IMR-90 (cell line): ENCODE results near the gene TENT4B. TPM values are rescaled to one million over a fixed set of nuclear protein-coding genes. Genes with fewer than 3 reads are reported as not detected.

Experiments used
- ATAC-seq: fragments of 200-7000 bp; cut with Tn5 transposase; 2 replicates; pipeline ENCODE4 v1.9.1; 2020; ENCODE audit warnings: low read depth, mild to moderate bottlenecking, moderate library complexity
- BruUV-seq: library from RNA; stranded (reverse); fragments of 400-500 nt; replicated peaks from 2 replicates; lab custom pipeline; 2021; lab: Mats Ljungman, UMichigan
- CTCF ChIA-PET: fragments of 300-600 bp; formaldehyde crosslinking; extraction: SDS; loops from one replicate; lab custom pipeline; 2021; ENCODE audit warnings: antibody characterized with exemption; lab: Yijun Ruan, JAX
- POLR2A ChIA-PET: fragments of 300-600 bp; sonication (Branson Sonifier 250); formaldehyde crosslinking; loops from one replicate; lab custom pipeline; 2022; ENCODE audit warnings: antibody characterized with exemption; ENCODE audit not compliant: unreplicated experiment; lab: Charles Lee
- DNase-seq: peaks from one replicate; pipeline ENCODE4 v3.0.0; 2013
- H2AFZ ChIP-seq: replicated peaks from 2 replicates; pipeline ENCODE3; 2013; ENCODE audit warnings: low read length, mild to moderate bottlenecking; ENCODE audit not compliant: poor library complexity
- H2AK5ac ChIP-seq: 2 replicates; pipeline ENCODE4 v1.6.1; 2013; ENCODE audit warnings: low read depth, low read length, inconsistent platforms
- H2AK9ac ChIP-seq: replicated peaks from 2 replicates; pipeline ENCODE3; 2013; ENCODE audit warnings: mild to moderate bottlenecking, low read depth, low read length, moderate library complexity; ENCODE audit not compliant: poor library complexity
- H2BK120ac ChIP-seq: 2 replicates; pipeline ENCODE4 v1.6.1; 2013; ENCODE audit warnings: low read depth, low read length, inconsistent platforms
- H2BK15ac ChIP-seq: 3 replicates; pipeline ENCODE4 v1.6.1; 2013; ENCODE audit warnings: low read depth, low read length, inconsistent platforms
- H2BK20ac ChIP-seq: 2 replicates; pipeline ENCODE4 v1.6.1; 2013; ENCODE audit warnings: low read depth, mild to moderate bottlenecking, inconsistent platforms, low read length, moderate library complexity
- H2BK5ac ChIP-seq: 2 replicates; pipeline ENCODE4 v1.6.1; 2013; ENCODE audit warnings: mild to moderate bottlenecking, low read depth, low read length, inconsistent platforms; ENCODE audit not compliant: poor library complexity, severe bottlenecking
- H3K14ac ChIP-seq: replicated peaks from 2 replicates; pipeline ENCODE4 v1.6.1; 2013; ENCODE audit warnings: low read depth, low read length, inconsistent platforms
- H3K18ac ChIP-seq: 2 replicates; pipeline ENCODE4 v1.6.1; 2013; ENCODE audit warnings: low read depth, low read length, control low read depth
- H3K23ac ChIP-seq: 2 replicates; pipeline ENCODE4 v1.6.1; 2013; ENCODE audit warnings: low read depth, low read length, inconsistent platforms
- H3K27ac ChIP-seq: 2 replicates; pipeline ENCODE4 v1.5.1; 2013; ENCODE audit warnings: mild to moderate bottlenecking, control low read depth, low read length; ENCODE audit not compliant: insufficient read depth
- H3K27me3 ChIP-seq: 2 replicates; pipeline ENCODE4 v1.6.1; 2013; ENCODE audit warnings: low read length; ENCODE audit not compliant: control insufficient read depth, insufficient read depth
- H3K36me3 ChIP-seq: 2 replicates; pipeline ENCODE4 v1.6.1; 2013; ENCODE audit warnings: low read length, mixed read lengths; ENCODE audit not compliant: control insufficient read depth, insufficient read depth
- H3K4ac ChIP-seq: 2 replicates; pipeline ENCODE4 v1.6.1; 2013; ENCODE audit warnings: low read depth, low read length, inconsistent platforms
- H3K4me1 ChIP-seq: 2 replicates; pipeline ENCODE4 v1.6.1; 2013; ENCODE audit warnings: low read length, mixed read lengths; ENCODE audit not compliant: control insufficient read depth, insufficient read depth
- H3K4me2 ChIP-seq: 2 replicates; pipeline ENCODE4 v1.6.1; 2013; ENCODE audit warnings: low read depth, mild to moderate bottlenecking, control low read depth, low read length, moderate library complexity
- H3K4me3 ChIP-seq: 2 replicates; pipeline ENCODE4 v1.5.1; 2013; ENCODE audit warnings: low read depth, mild to moderate bottlenecking, control low read depth, low read length, moderate library complexity; ENCODE audit not compliant: insufficient read depth
- H3K56ac ChIP-seq: 2 replicates; pipeline ENCODE4 v1.6.1; 2013; ENCODE audit warnings: low read length, inconsistent platforms; ENCODE audit not compliant: insufficient read depth; ENCODE audit errors: extremely low read depth
- H3K79me1 ChIP-seq, 2 experiments: 2 replicates each; pipeline ENCODE4 v1.6.1; 2013; ENCODE audit warnings: low read length in 2 of 2, inconsistent platforms in 1 of 2, low read depth in 1 of 2
- H3K9ac ChIP-seq: 2 replicates; pipeline ENCODE4 v1.6.1; 2013; ENCODE audit warnings: low read depth, low read length, control low read depth
- H3K9me1 ChIP-seq: 2 replicates; pipeline ENCODE4 v1.6.1; 2013; ENCODE audit warnings: low read length, inconsistent platforms; ENCODE audit not compliant: insufficient read depth
- H3K9me3 ChIP-seq: 2 replicates; pipeline ENCODE4 v1.6.1; 2013; ENCODE audit warnings: low read length; ENCODE audit not compliant: control insufficient read depth, insufficient read depth
- H4K20me1 ChIP-seq: 2 replicates; pipeline ENCODE4 v1.6.1; 2013; ENCODE audit warnings: low read length, inconsistent platforms; ENCODE audit not compliant: insufficient read depth
- H4K5ac ChIP-seq: 2 replicates; pipeline ENCODE4 v1.6.1; 2013; ENCODE audit warnings: mild to moderate bottlenecking, low read depth, low read length, control low read depth
- H4K8ac ChIP-seq, 2 experiments: 2 replicates each; pipeline ENCODE4 v1.6.1; 2013; ENCODE audit warnings: low read depth in 2 of 2, low read length in 2 of 2, control low read depth in 1 of 2, inconsistent platforms in 1 of 2
- H4K91ac ChIP-seq: 2 replicates; pipeline ENCODE4 v1.6.1; 2013; ENCODE audit warnings: low read depth, low read length, inconsistent platforms; ENCODE audit not compliant: insufficient read depth
- CEBPB ChIP-seq: IDR thresholded peaks from 2 replicates; pipeline ENCODE4 v1.6.1; 2012; ENCODE audit warnings: low read depth, low read length, improper control_type of control experiment
- CHD1 ChIP-seq: IDR thresholded peaks from 2 replicates; pipeline ENCODE4 v1.6.1; 2012; ENCODE audit warnings: low read depth, low read length, improper control_type of control experiment
- FOS ChIP-seq: fragments of 150-350 bp; IDR thresholded peaks from 2 replicates; pipeline ENCODE4 v1.6.1; 2016; ENCODE audit warnings: low read depth, low read length
- MAZ ChIP-seq: IDR thresholded peaks from 2 replicates; pipeline ENCODE4 v1.6.1; 2012; ENCODE audit warnings: low read depth, mild to moderate bottlenecking, low read length, improper control_type of control experiment, moderate library complexity, borderline replicate concordance
- MXI1 ChIP-seq: IDR thresholded peaks from 2 replicates; pipeline ENCODE4 v1.6.1; 2012; ENCODE audit warnings: low read depth, mild to moderate bottlenecking, low read length, moderate library complexity, borderline replicate concordance
- NFE2L2 ChIP-seq: fragments of 150-350 bp; IDR thresholded peaks from 2 replicates; pipeline ENCODE4 v1.6.1; 2016; ENCODE audit warnings: low read depth, mild to moderate bottlenecking, low read length
- POLR2A ChIP-seq: IDR thresholded peaks from 2 replicates; pipeline ENCODE4 v1.6.1; 2012; ENCODE audit warnings: mild to moderate bottlenecking, low read depth, low read length
- RCOR1 ChIP-seq: IDR thresholded peaks from 2 replicates; pipeline ENCODE4 v1.6.1; 2012; ENCODE audit warnings: mild to moderate bottlenecking, low read length, improper control_type of control experiment; ENCODE audit not compliant: insufficient replicate concordance
- RFX5 ChIP-seq: IDR thresholded peaks from 2 replicates; pipeline ENCODE4 v1.8.0; 2012; ENCODE audit warnings: low read depth, mild to moderate bottlenecking, low read length, moderate library complexity
- SMC3 ChIP-seq: fragments of 150-350 bp; IDR thresholded peaks from 2 replicates; pipeline ENCODE4 v1.6.1; 2016; ENCODE audit warnings: low read depth, mild to moderate bottlenecking, antibody characterized with exemption, low read length, moderate library complexity
- WGBS, 2 experiments: methylation state at CpG; one replicate each; pipeline versions ENCODE4 v1.1.5 to v1.1.7; 2013; ENCODE audit warnings: missing lambda C conversion rate in 2 of 2; ENCODE audit not compliant: insufficient read length in 1 of 2; ENCODE audit errors: extremely low coverage in 2 of 2; 5-methylcytosine and 5-hydroxymethylcytosine counted together
- dilution Hi-C: fragments of 300-500 bp; cut with HindIII; formaldehyde crosslinking; loops from one replicate; pipeline ENCODE4 v1.14.3; 2018; ENCODE audit warnings: low sequenced_read_pairs; ENCODE audit not compliant: unreplicated experiment
- in situ Hi-C: fragments of 300-500 bp; cut with MboI; formaldehyde crosslinking; loops from 3 replicates; pipeline ENCODE4 v1.14.3; 2019; ENCODE audit warnings: low sequenced_read_pairs, inconsistent platforms, mixed read lengths
- intact Hi-C: fragments of 100-400 bp; cut with micrococcal nuclease; formaldehyde crosslinking; loops from 2 replicates; pipeline ENCODE4 v1.10.0; 2022
- polyA plus RNA-seq, 3 experiments: library from polyadenylated mRNA; depleted of rRNA; stranded (reverse); fragments of >200 nt; gene quantifications; 2 replicates each; pipeline ENCODE4 v1.2.3, GENCODE V29; 2012; ENCODE audit warnings: low replicate concordance in 1 of 3
- total RNA-seq: library from RNA; depleted of rRNA; stranded (reverse); fragments of >200 nt; gene quantifications from 2 replicates; pipeline ENCODE4 v1.2.3, GENCODE V29; 2012
- TF ChIP-seq, protein P1 (sequence below): fragments of 150-350 bp; IDR thresholded peaks from 2 replicates; pipeline ENCODE4 v1.6.1; 2016; ENCODE audit warnings: low read depth, mild to moderate bottlenecking, low read length, moderate library complexity, borderline replicate concordance
- TF ChIP-seq, protein P2 (sequence below): fragments of 150-350 bp; IDR thresholded peaks from 2 replicates; pipeline ENCODE4 v1.6.1; 2017; ENCODE audit warnings: mild to moderate bottlenecking, antibody characterized with exemption, low read length, low read depth

The TENT4B gene
- total and polyA plus RNA-seq, 2 of the 4 experiments (the other 2 are of a cell fraction), result 4.1 to 7.0 TPM

DNA sequence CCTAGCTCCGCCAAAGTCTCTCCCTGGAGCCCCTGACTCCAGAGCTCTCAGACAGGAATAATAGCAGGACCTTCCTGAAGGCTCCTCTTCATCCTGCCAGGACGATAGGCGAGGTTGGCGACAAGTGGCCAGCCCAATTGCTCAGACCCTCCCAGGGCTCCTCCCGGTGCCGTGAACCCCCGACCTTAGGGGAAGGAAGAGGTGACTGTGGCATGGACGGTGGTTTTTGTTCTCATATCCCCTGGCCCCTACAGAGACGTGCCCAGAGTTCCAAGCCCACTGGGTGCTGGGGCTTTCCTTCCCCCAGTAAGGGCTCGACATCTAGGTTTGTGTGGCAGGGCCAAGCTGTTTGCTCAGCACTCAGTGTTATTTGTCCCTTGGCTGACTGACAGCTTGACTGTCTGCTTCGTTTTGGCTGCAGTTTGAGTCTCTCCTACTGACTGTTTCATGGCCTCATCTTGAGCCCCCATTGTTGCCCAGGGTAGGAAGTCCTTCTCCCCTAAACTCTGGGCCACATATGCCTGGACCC, 108.7 kb downstream of the TENT4B start:
- dilution Hi-C loops, result no loop called here
- Histone ChIP-seq H4K91ac (no peak overlapping the region), H3K4ac (no peak overlapping the region), H3K14ac (no peak overlapping the region), H3K79me1 (peaks cover 2 to 10% of the 10 kb centered on the region in 2 experiments; a peak in 2 of 4 replicates), H2BK15ac (no peak overlapping the region; the same call in 2 of the 3 replicates), H2AK9ac (peak overlapping the region; percentile 47), H3K4me3 (no peak overlapping the region), H2BK5ac (no peak overlapping the region), H3K56ac (no peak overlapping the region), H4K8ac (no peak overlapping the region; a peak in 1 of 4 replicates), H3K9me3 (peaks cover 4% of the 10 kb centered on the region), H3K36me3 (no peaks in the 10 kb centered on the region), H2AK5ac (peak overlapping the region; percentile 43; the same call in 1 of the 2 replicates), H4K5ac (no peak overlapping the region), H3K9me1 (peaks cover 8% of the 10 kb centered on the region; the same call in 1 of the 2 replicates), H3K27me3 (peaks cover 6% of the 10 kb centered on the region), H3K27ac (no peak overlapping the region), H2BK120ac (no peak overlapping the region), H3K23ac (no peak overlapping the region), H3K9ac (no peak overlapping the region), H2AFZ (no peak overlapping the region), H2BK20ac (no peak overlapping the region), H3K18ac (no peak overlapping the region), H3K4me1 (peaks cover 17% of the 10 kb centered on the region), H3K4me2 (no peak overlapping the region), H4K20me1 (no peaks in the 10 kb centered on the region)
- TF ChIP-seq, protein P1, sequence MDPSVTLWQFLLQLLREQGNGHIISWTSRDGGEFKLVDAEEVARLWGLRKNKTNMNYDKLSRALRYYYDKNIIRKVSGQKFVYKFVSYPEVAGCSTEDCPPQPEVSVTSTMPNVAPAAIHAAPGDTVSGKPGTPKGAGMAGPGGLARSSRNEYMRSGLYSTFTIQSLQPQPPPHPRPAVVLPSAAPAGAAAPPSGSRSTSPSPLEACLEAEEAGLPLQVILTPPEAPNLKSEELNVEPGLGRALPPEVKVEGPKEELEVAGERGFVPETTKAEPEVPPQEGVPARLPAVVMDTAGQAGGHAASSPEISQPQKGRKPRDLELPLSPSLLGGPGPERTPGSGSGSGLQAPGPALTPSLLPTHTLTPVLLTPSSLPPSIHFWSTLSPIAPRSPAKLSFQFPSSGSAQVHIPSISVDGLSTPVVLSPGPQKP, result no peak
- TF ChIP-seq MXI1, result no peak
- TF ChIP-seq NFE2L2, result no peak
- TF ChIP-seq CHD1, result no peak
- TF ChIP-seq SMC3, result no peak
- TF ChIP-seq, protein P2, sequence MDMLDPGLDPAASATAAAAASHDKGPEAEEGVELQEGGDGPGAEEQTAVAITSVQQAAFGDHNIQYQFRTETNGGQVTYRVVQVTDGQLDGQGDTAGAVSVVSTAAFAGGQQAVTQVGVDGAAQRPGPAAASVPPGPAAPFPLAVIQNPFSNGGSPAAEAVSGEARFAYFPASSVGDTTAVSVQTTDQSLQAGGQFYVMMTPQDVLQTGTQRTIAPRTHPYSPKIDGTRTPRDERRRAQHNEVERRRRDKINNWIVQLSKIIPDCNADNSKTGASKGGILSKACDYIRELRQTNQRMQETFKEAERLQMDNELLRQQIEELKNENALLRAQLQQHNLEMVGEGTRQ, result no peak
- TF ChIP-seq RFX5, result no peak
- no peak for TF ChIP-seq CEBPB
- TF ChIP-seq FOS, result no peak
- TF ChIP-seq POLR2A, result no peak
- TF ChIP-seq RCOR1, result no peak
- TF ChIP-seq MAZ, result no peak
- no TSS peak for BruUV-seq
- ATAC-seq, result no peak
- in situ Hi-C loops, result no loop called here
- 80% methylated on average over 6 of the region's 11 CpGs; no CpG with 5 or more reads in 1 of the 2 experiments for WGBS, 2 experiments
- POLR2A ChIA-PET, result no interaction called here
- CTCF ChIA-PET, result no interaction called here
- no peak for DNase-seq
- intact Hi-C loops, result no loop called here
